Epithelial cell of prostate (primary cell): ENCODE data around the gene SETD1B.
A peak's percentile ranks its signal among the peaks of the same experiment; 100 is the strongest.
"Not testable (repeated sequence)": the region's sequence is repeated elsewhere in the genome, so short reads cannot be mapped to it uniquely, and the experiment has no call there.

ENCODE experiments used
- DNase-seq: peaks from one replicate; pipeline ENCODE4 v3.0.0-alpha.2; 2011; ENCODE audit warnings: low read depth, low spot score
- H3K27ac ChIP-seq: fragments of 450-650 bp; 2 replicates; pipeline ENCODE4 v1.5.1; 2017; ENCODE audit warnings: mild to moderate bottlenecking

SETD1B gene

GRCh38 chr12:121779422-121779895 is 24.4 kb upstream of the SETD1B start:
- no peak overlapping the region for H3K27ac ChIP-seq
- DNase-seq, result no peak

GRCh38 chr12:121780429-121780828 is 23.4 kb upstream of the SETD1B start:
- H3K27ac ChIP-seq, result no peak overlapping the region
- DNase-seq, result no peak

- H3K27ac ChIP-seq, result peak overlapping the region; percentile 52
- DNase-seq, result no peak
These were observed 22.3 kb upstream of the SETD1B start for GRCh38 chr12:121781484-121781997.

- no peak for DNase-seq
- H3K27ac ChIP-seq, result peak overlapping the region; percentile 52
These were observed 21.5 kb upstream of the SETD1B start for GRCh38 chr12:121781998-121782979.

GRCh38 chr12:121783766-121784165 is 20.0 kb upstream of the SETD1B start:
- DNase-seq, result no peak
- H3K27ac ChIP-seq, result peak overlapping the region; percentile 98

GRCh38 chr12:121784460-121784859 is 19.3 kb upstream of the SETD1B start:
- DNase-seq, result peak; percentile 84
- H3K27ac ChIP-seq, result peak overlapping the region; percentile 98

- peak overlapping the region; percentile 98 for H3K27ac ChIP-seq
- peak; percentile 97 for DNase-seq
These were observed 17.4 kb upstream of the SETD1B start for GRCh38 chr12:121786440-121786825.

GRCh38 chr12:121787063-121788025 is 16.5 kb upstream of the SETD1B start:
- DNase-seq, result no peak
- peak overlapping the region; percentile 98 for H3K27ac ChIP-seq

- no peak for DNase-seq
- H3K27ac ChIP-seq, result peak overlapping the region; percentile 98
These were observed 15.5 kb upstream of the SETD1B start for GRCh38 chr12:121788176-121788818.

- DNase-seq, result no peak
- no peak overlapping the region for H3K27ac ChIP-seq
These were observed 14.5 kb upstream of the SETD1B start for GRCh38 chr12:121789233-121789781.

GRCh38 chr12:121789800-121790728 is 13.7 kb upstream of the SETD1B start:
- no peak overlapping the region for H3K27ac ChIP-seq
- no peak for DNase-seq

- DNase-seq, H3K27ac ChIP-seq: not testable (repeated sequence)
These were observed 13.0 kb upstream of the SETD1B start for GRCh38 chr12:121790785-121791184.

- H3K27ac ChIP-seq, result peak overlapping the region; percentile 100
- DNase-seq, result no peak
These were observed 11.9 kb upstream of the SETD1B start for GRCh38 chr12:121791671-121792551.

GRCh38 chr12:121792607-121793439 is 11.0 kb upstream of the SETD1B start:
- no peak for DNase-seq
- H3K27ac ChIP-seq, result peak overlapping the region; percentile 100

GRCh38 chr12:121793440-121793837 is 10.4 kb upstream of the SETD1B start, which contains the start of gene RHOF:
Gene RHOF, minus strand, starts transcription at chr12:121793688. Its CDS starts 55 bp downstream, at chr12:121793633.
- no peak for DNase-seq
- peak within 1 kb of the TSS; percentile 100 for H3K27ac ChIP-seq

GRCh38 chr12:121793838-121794533 is 9.8 kb upstream of the SETD1B start:
- DNase-seq, result no peak
- peak overlapping the region; percentile 100 for H3K27ac ChIP-seq
